NT2/D1 (cell line): ENCODE data around the gene NAIF1.

Source experiments
- SUZ12 ChIP-seq: IDR thresholded peaks from 2 replicates; pipeline ENCODE4 v1.6.1; 2011; ENCODE audit not compliant: insufficient read length, insufficient read depth; ENCODE audit errors: extremely low read depth
- YY1 ChIP-seq: IDR thresholded peaks from 2 replicates; pipeline ENCODE4 v1.6.1; 2011; ENCODE audit not compliant: insufficient read length, insufficient read depth

DNA sequence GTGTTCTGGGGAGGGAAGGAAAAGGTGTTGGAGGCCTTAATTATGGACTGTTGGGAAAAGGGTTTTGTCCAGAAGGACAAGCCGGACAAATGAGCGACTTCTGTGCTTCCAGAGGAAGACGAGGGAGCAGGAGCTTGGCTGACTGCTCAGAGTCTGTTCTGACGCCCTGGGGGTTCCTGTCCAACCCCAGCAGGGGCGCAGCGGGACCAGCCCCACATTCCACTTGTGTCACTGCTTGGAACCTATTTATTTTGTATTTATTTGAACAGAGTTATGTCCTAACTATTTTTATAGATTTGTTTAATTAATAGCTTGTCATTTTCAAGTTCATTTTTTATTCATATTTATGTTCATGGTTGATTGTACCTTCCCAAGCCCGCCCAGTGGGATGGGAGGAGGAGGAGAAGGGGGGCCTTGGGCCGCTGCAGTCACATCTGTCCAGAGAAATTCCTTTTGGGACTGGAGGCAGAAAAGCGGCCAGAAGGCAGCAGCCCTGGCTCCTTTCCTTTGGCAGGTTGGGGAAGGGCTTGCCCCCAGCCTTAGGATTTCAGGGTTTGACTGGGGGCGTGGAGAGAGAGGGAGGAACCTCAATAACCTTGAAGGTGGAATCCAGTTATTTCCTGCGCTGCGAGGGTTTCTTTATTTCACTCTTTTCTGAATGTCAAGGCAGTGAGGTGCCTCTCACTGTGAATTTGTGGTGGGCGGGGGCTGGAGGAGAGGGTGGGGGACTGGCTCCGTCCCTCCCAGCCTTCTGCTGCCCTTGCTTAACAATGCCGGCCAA, 41.3 kb upstream of the NAIF1 start:
- TF ChIP-seq SUZ12 (no peak), YY1 (no peak)
